GM20000 (cell line): ENCODE results near the gene TMEM129.
"Not testable (repeated sequence)": the region's sequence is repeated elsewhere in the genome, so short reads cannot be mapped to it uniquely, and the experiment has no call there.

Source experiments
- DNase-seq: peaks from one replicate; pipeline ENCODE4 v3.0.0; 2012; ENCODE audit warnings: low spot score
- TF ChIP-seq, protein P1 (sequence below): IDR thresholded peaks from 2 replicates; pipeline ENCODE4 v1.5.1; 2012; ENCODE audit warnings: mild to moderate bottlenecking, control low read depth; ENCODE audit errors: extremely low read depth, missing control alignments

The TMEM129 gene

DNA sequence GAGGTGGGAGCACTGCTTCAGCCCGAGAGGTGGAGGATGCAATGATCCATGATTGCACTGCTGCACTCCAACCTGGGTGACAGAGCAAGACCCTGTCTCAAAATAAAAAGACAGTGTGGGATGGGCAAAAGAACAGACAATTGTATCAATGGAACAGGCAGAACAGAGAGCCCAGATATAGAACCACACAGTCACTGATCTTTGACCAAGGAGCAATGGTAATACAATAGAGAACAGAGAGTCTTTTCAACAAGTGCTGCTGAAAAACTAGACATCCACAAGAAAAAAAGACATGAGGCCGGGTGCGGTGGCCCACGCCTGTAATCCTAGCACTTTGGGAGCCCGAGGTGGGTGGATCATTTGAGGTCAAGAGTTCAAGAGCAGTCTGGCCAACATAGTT, 42.9 kb downstream of the TMEM129 start:
- no peak for DNase-seq
- TF ChIP-seq, protein P1, sequence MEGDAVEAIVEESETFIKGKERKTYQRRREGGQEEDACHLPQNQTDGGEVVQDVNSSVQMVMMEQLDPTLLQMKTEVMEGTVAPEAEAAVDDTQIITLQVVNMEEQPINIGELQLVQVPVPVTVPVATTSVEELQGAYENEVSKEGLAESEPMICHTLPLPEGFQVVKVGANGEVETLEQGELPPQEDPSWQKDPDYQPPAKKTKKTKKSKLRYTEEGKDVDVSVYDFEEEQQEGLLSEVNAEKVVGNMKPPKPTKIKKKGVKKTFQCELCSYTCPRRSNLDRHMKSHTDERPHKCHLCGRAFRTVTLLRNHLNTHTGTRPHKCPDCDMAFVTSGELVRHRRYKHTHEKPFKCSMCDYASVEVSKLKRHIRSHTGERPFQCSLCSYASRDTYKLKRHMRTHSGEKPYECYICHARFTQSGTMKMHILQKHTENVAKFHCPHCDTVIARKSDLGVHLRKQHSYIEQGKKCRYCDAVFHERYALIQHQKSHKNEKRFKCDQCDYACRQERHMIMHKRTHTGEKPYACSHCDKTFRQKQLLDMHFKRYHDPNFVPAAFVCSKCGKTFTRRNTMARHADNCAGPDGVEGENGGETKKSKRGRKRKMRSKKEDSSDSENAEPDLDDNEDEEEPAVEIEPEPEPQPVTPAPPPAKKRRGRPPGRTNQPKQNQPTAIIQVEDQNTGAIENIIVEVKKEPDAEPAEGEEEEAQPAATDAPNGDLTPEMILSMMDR = no peak

DNA sequence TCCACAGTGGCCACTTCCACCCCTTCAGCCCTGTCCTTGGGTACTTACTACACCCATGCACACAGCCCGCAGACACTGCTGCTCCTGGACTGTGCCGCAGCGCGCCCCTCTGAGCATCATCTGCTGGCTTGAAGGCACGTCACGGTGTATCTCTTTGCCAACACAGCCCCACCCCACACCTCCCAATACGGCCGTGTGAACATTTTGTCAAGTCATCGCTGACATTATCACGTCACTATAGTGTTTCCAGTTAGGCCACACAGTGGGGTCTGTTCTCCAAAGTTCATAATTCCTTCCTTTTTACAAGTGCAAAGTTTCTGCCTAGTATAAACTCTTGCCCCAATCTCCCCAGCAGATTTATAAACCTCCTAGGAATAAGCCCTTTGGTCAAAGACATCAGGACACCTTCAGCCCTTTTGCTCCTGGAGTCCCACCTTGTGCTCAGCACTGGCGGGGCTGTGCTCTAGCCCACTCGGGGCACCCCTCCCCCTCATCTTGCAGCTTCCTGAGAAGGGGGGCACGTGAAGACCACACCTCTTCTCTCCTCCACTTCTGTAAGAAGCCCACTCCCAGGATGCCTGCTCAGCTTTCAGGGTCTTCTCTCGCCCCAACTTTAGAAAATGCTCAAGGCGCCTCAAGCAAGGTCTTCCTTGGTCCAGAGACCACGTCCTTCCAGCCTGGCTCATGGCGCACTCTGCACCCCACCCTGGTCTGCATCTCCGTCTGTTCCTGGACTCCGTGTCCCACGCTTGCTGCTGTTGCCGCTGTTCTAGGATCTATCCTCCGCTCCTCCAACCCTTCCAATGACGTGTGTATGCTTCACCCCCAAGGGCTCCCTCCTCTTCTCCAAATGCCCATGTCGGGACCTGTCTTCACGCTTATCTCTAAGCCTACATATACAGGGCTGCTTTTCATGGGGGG, 44.3 kb downstream of the TMEM129 start:
- peak; percentile 5 for DNase-seq
- TF ChIP-seq, protein P1 = no peak

DNA sequence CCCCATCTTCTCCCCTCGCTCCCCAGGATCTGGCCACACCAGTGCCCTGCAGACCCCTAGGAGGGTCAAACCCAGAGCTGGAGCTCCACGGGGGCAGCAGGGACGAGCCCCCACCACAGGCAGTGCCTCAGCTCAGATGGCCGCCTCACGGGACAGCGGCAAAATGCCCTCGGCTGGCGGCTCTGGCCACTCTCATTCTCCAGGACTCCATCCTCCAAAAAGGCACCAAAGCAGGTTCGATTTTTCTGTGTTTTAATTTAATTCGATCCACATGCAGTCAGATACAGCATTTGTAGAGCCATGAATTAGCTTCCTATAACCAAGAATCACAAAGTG, 45.4 kb downstream of the TMEM129 start:
- TF ChIP-seq, protein P1 = no peak

DNA sequence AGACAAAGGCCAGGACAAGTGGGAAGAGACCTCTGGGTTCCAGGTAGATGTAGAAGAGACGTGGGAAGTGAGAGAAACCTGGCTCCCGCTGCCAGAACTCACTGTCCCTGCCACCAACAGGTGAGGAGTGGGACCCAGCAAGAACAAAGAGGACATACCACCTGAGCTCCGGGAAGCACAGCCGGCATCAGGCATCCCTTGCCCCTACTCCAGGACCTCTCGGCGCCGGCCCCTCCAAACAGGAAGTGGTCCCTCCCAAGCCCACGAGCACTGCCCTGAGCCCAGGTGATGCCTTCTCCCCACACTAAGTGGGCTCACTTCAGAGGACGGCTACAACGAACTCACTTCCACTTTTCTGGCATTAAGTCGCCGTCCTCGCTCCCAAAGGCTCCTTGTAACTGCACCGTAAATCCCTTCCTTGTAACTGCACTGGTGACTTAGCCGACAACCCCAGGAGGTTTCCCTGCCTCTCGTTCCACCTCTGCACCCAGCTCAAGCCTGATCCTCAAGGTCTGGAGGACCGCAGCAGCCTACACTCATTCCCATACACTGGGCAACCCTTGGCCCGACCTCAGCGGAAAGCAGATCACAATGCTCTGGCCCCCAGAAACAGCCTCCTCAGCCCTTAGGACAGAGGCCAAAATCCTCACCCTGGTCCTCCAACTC, 45.9 kb downstream of the TMEM129 start:
- DNase-seq = no peak
- TF ChIP-seq, protein P1 = no peak

More for the DNA sequence above, 45.4 kb downstream of the TMEM129 start:
- DNase-seq = no peak

DNA sequence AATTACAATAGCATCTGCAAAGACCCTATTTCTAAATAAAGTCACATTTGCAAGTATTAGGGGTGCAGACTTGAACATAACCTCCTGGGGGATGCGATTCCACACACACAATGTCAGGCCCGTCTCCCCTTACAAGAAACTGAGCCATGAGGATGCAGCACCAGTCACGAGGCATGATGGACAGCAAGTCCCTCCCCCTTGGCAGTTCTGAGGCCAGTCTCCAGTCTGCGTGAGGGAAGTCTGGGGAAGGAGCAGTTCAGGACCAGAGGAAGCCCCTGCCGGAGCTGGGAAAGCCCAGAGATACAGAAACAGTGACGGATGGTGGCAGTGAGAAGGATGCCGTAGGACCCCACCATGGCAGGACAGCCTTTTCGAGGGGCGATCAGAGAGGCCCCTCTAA, 46.4 kb downstream of the TMEM129 start:
- no peak for DNase-seq
- TF ChIP-seq, protein P1 = no peak

DNA sequence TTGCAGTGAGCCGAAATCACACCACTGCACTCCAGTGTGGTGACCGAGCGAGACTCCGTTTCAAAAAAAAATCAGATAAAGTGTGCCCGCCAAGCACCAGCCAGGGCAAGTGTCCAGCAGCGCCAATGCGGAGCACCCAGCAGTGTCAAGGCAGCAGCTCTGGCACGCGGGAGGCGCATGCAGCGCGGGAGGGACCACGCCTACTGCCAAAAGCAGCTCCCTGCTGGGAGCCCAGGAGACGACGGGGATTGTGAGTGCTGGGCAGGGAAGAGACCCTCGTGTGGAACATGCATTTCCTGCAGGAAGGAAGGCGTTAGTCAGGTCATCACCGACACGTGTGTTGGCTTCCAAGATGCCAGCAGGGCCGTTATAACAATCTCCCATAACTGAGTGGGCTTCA, 47.5 kb downstream of the TMEM129 start:
- TF ChIP-seq, protein P1 = no peak
- no peak for DNase-seq

DNA sequence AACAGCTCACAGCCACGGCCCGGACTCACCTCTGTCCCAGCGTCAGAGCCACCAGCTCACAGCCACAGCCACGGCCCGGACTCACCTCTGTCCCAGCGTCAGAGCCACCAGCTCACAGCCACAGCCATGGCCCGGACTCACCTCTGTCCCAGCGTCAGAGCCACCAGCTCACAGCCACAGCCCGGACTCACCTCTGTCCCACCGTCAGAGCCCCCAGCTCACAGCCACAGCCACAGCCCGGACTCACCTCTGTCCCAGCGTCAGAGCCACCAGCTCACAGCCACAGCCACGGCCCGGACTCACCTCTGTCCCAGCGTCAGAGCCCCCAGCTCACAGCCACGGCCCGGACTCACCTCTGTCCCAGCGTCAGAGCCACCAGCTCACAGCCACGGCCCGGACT, 50.1 kb downstream of the TMEM129 start:
- not testable (repeated sequence) for DNase-seq
